Heart right ventricle (tissue), 16 donors: ENCODE results near the gene NKG7. TPM values are rescaled to one million over a fixed set of nuclear protein-coding genes. Genes with fewer than 3 reads are reported as not detected.
A peak's percentile ranks its signal among the peaks of the same experiment; 100 is the strongest.

ENCODE experiments used
- ATAC-seq, 8 donors: fragments of 200-7000 bp; cut with Tn5 transposase; one replicate each; pipeline ENCODE4 v1.9.1; 2020; ENCODE audit warnings: mild to moderate bottlenecking in 8 of 8, moderate library complexity in 8 of 8, moderate number of reproducible peaks in 1 of 8
- DNase-seq, 2 donors: peaks; one replicate each; pipeline ENCODE4 v3.0.0-alpha.2; 2020
- H3K27ac ChIP-seq, 10 donors: fragments of 200-600 bp; sonication (generic) in 2 of 10; one replicate each; pipeline versions ENCODE4 v1.5.0 to v1.8.0; 2020 to 2022; ENCODE audit warnings: mild to moderate bottlenecking in 3 of 10
- H3K27me3 ChIP-seq, 7 donors: fragments of 200-600 bp; one replicate each; pipeline ENCODE4 v1.8.0; 2021 to 2022; ENCODE audit warnings: mild to moderate bottlenecking in 2 of 7
- H3K36me3 ChIP-seq, 9 donors: fragments of 200-600 bp; sonication (generic) in 1 of 9; one replicate each; pipeline versions ENCODE4 v1.5.0 to v1.8.0; 2020 to 2022; ENCODE audit warnings: mild to moderate bottlenecking in 2 of 9
- H3K4me1 ChIP-seq, 9 donors: fragments of 200-600 bp; sonication (generic) in 1 of 9; one replicate each; pipeline versions ENCODE4 v1.5.0 to v1.8.0; 2020 to 2022; ENCODE audit warnings: mild to moderate bottlenecking in 4 of 9
- H3K4me3 ChIP-seq, 10 donors: fragments of 200-600 bp; sonication (generic) in 2 of 10; one replicate each; pipeline versions ENCODE4 v1.5.0 to v1.8.0; 2020 to 2022; ENCODE audit warnings: mild to moderate bottlenecking in 7 of 10, moderate library complexity in 2 of 10
- H3K9me3 ChIP-seq, 11 donors: fragments of 200-600 bp in 10 of 11; sonication (generic) in 2 of 11; one replicate each; pipeline versions ENCODE4 v1.5.0 to v1.8.0; 2013 to 2022; ENCODE audit warnings: mild to moderate bottlenecking in 2 of 11, control low read depth in 1 of 11, moderate library complexity in 1 of 11
- CTCF ChIP-seq, 9 donors: fragments of 200-600 bp; sonication (generic) in 2 of 9; IDR thresholded peaks; one replicate each; pipeline versions ENCODE4 v1.5.0 to v1.8.0; 2021 to 2022; ENCODE audit warnings: antibody characterized with exemption in 9 of 9, mild to moderate bottlenecking in 5 of 9, moderate library complexity in 1 of 9
- WGBS, 2 donors: extraction: QIAGEN DNeasy Blood & Tissue Kit; methylation state at CpG; one replicate each; pipeline ENCODE4 v1.1.7; 2013; ENCODE audit warnings: inconsistent platforms in 1 of 2; 5-methylcytosine and 5-hydroxymethylcytosine counted together
- intact Hi-C, 10 donors: fragments of 100-400 bp; cut with DNase I; formaldehyde crosslinking; loops; one replicate each; pipeline versions ENCODE4 v1.11.1 to v1.14.2; 2022
- polyA plus RNA-seq, 2 donors: library from polyadenylated mRNA; stranded (reverse); fragments of 200-250 nt; gene quantifications; one replicate each; pipeline ENCODE4 v1.2.3, GENCODE V29; 2013
- total RNA-seq, 10 donors: library from RNA; stranded (reverse); fragmentation: NEBNext Ultra II Directional in 3 of 10; extraction: Animal tissue kit (Norgen Biotek cat#: 25700) in 3 of 10; gene quantifications; one replicate each; pipeline versions ENCODE4 v1.2.1 to v1.2.4, GENCODE V29; 2021 to 2023
- donor health status: Arrhythmogenic right ventricular cardiomyopathy.
- donor health status: ischemic (EF 13 %, LVEDD 7.1; RV severe dilation, severe dysfunction).
- donor health status: healthy with polysubstance abuse.
- donor health status: DM: no; HTN: yes; CAD: no.
- donor health status: DM: no; HTN: no; CAD: no.
- donor health status: ischemic (EF 25% LVEDD 6.9; RV normal size, moderate dysfunction).
- donor health status: ischemic (EF 25% LVEDD 5.7; RV mildly dilated, moderate dysfunction).
- donor health status: healthy.
- donor health status: DM: yes; HTN: yes; CAD: no.
- donor health status: Ischemic cardiomyopathy.
- donor health status: ischemic (EF 35%, LVEDD 5.7; RV mildly dilated, moderate dysfunction).
- donor health status: nonischemic (EF 11% LVEDD 7.7; RV severe dilation, severe dysfunction).
- donor health status: DM: yes; HTN: yes; CAD: no.
- donor health status: PGD.
- donor health status: ischemic (EF 29% LVEDD 5.4; RV normal size, mild dysfunction).
- donor health status: nonischemic (EF 23%, LVEDD 6.1; RV moderate dilation, normal function).

Gene NKG7
- total and polyA plus RNA-seq, 12 donors: 0.47 to 23.1 (median 2.4) TPM

- no peaks in the 10 kb centered on the region for H3K9me3 ChIP-seq
- H3K4me3 ChIP-seq: no peak overlapping the region
- no peak for DNase-seq
- TF ChIP-seq CTCF (IDR thresholded peaks at IDR 0.05): no peak
- H3K36me3 ChIP-seq: peaks cover 0 to 38% (median 22%) of the 10 kb centered on the region in 9 donors
- peaks cover 0 to 24% (median 19%) of the 10 kb centered on the region in 9 donors for H3K4me1 ChIP-seq
- H3K27me3 ChIP-seq: no peaks in the 10 kb centered on the region
- WGBS, 2 donors: 40 to 52% methylated on average over 9 of the region's 9 CpGs
- no peak for ATAC-seq
- intact Hi-C loops: loop anchor here in 1 of 10 donors (10.0 kb wide), 1 partner anchor 312 kb away; no protein-coding TSS in a partner anchor
- H3K27ac ChIP-seq: no peak overlapping the region
Observed at GRCh38 chr19:51342631-51343569, 29.6 kb downstream of the NKG7 start.

- DNase-seq: no peak
Observed at GRCh38 chr19:51341976-51342580, 30.4 kb downstream of the NKG7 start, which contains the start of gene VSIG10L. Gene VSIG10L, minus strand, starts transcription at chr19:51342139. Its CDS starts 15 bp downstream, at chr19:51342124.

GRCh38 chr19:51341066-51341465 lies 31.4 kb downstream of the NKG7 start:
- intact Hi-C loops: loop anchor here in 2 of 10 donors (2.0 to 10.0 kb wide), 2 partner anchors 98 to 314 kb away; no protein-coding TSS in a partner anchor
- TF ChIP-seq CTCF (IDR thresholded peaks at IDR 0.05): no peak
- H3K36me3 ChIP-seq: peaks cover 0 to 19% (median 12%) of the 10 kb centered on the region in 9 donors
- DNase-seq (no peak), ATAC-seq (no peak)
- no peaks in the 10 kb centered on the region for H3K9me3 ChIP-seq
- no peaks in the 10 kb centered on the region for H3K27me3 ChIP-seq
- H3K27ac ChIP-seq: peak overlapping the region in 1 of 10 donors; percentile 72
- peaks cover 0 to 24% (median 19%) of the 10 kb centered on the region in 9 donors for H3K4me1 ChIP-seq
- 94 to 95% methylated on average over 18 of the region's 18 CpGs for WGBS, 2 donors
- H3K4me3 ChIP-seq: no peak overlapping the region

More at GRCh38 chr19:51341976-51342580, 30.4 kb downstream of the NKG7 start, which contains the start of gene VSIG10L:
- 54 to 55% methylated on average over 3 of the region's 3 CpGs for WGBS, 2 donors
- Histone ChIP-seq H3K9me3 (no peaks in the 10 kb centered on the region), H3K4me3 (no peak within 1 kb of the TSS), H3K27ac (peak within 1 kb of the TSS in 1 of 10 donors; percentile 72), H3K4me1 (peaks cover 0 to 24% (median 19%) of the 10 kb centered on the region in 9 donors), H3K36me3 (peaks cover 0 to 30% (median 22%) of the 10 kb centered on the region in 9 donors), H3K27me3 (no peaks in the 10 kb centered on the region)
- ATAC-seq: no peak
- no peak for TF ChIP-seq CTCF (IDR thresholded peaks at IDR 0.05)
- intact Hi-C loops: loop anchor here in 2 of 10 donors (2.0 to 10.0 kb wide), 2 partner anchors 97 to 313 kb away; no protein-coding TSS in a partner anchor
